SKM-1 treated with dmso at 0.1 percent for 144 hours (cell line): Measurements from ENCODE around the gene IDE.
"Not testable (repeated sequence)": the region's sequence is repeated elsewhere in the genome, so short reads cannot be mapped to it uniquely, and the experiment has no call there.

ENCODE experiments used
- DNase-seq: peaks from one replicate; lab custom pipeline; 2025; ENCODE audit not compliant: unreplicated experiment; lab: John Stamatoyannopoulos, UW

The IDE gene

DNA sequence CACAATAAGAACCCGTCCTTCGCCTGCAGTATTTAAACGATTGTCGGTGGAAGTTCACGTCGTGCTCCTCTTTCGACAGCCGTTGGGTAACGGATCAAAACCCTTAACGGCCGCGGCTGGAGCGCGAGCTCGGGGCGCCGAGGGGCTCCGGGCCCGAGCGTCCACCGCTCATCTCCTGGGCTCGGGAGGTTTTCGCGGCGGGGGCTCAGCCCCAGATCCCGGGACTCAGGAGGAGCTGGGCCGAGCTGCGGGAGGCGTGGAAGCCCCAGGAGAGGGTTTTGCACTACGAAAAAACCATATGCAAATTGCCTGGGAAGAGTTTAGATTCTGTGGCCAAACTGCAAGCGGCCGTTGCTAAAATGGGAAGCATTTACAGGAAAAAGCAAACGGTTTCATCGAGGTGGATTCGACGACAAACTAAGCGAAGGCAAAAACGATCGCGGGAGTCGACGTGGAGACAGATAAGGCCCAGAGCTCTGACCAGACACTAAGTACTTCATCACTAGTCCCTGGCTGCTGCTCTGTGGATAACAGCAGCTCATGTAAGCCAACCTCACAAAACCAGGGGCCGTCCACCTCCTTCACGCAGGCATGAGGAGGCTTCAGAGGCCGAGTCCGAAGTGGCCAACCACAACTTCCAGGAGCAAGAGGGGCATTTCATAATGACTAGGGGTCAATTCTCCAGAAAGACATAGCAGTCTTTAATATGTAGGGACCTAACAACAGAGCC, 153.2 kb downstream of the IDE start:
- no peak for DNase-seq

DNA sequence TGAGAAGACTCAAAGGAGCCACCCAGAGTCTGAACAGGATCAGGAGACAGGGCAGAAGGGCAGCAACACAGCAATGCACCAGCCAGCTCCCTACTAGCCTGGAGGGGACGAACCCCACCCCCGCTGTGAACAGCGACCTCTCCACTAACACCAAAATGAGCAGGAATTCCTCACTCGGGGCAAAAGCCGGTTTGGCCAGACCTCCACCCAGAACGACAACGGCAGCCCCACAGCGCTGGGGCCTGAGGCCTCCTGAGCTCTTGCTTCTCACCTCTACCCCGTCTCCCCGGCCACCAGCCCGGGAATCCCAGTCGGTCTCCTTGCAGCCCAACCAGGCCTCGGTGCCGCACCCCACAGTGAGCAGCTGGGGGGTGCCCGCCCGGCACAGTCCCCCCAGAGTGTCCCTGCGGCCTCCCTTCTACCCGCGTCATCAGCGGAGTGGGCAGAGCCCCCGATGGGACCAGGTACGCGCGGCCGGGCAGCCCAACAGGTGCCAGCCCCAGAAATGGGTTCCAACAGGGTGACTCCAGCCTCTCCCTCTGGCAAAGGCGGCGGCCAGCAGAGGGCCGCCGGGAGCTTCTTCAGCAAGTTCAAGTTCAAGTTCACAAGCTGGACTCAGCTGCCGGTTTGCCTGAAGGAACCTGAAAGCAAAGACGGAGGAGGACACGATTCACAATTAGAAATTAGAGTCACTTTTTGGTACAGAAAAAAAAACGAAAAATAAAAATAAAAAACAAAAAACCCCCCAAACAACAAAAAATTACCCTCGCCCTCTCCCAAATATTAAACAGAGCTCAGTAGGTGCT, 153.9 kb downstream of the IDE start:
- no peak for DNase-seq

DNA sequence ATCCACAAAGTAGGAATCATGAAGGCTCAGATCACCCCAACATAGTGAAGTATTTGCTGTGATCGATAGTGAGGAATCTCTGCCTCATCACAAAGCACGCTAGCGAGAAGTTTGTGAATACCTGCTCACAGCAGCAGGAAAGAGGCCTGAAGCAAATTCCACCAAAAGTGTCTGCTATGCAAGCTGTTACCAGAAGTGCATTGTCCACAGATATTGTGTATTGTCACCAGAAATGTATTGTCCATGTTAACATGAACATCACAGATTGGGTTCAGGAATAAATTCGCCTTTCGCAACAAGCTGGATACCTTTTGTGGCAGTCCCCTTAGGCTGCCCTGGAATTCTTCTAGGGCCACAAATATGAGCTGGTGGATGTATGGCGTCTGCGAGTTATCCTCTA, 155.0 kb downstream of the IDE start:
- DNase-seq: no peak

DNA sequence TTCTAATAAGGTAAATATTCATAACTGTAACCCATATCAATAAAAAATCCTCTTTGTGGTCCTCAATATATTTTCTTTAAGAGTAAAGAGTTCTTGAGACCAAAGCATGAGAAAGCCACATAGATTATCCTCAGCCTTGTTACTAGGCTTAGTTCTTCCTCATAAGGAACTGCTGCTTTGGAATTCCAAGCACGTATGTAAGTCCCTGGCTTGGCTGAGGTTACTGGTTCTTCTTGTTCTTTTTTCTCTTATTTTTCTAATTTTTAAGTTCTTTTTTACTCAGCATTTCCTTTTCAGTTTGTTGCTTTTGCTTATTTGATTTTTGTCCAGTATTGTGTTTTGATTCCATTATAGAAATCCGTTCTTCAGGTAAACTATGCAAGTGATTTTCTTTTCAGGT, 155.7 kb downstream of the IDE start:
- DNase-seq: no peak

DNA sequence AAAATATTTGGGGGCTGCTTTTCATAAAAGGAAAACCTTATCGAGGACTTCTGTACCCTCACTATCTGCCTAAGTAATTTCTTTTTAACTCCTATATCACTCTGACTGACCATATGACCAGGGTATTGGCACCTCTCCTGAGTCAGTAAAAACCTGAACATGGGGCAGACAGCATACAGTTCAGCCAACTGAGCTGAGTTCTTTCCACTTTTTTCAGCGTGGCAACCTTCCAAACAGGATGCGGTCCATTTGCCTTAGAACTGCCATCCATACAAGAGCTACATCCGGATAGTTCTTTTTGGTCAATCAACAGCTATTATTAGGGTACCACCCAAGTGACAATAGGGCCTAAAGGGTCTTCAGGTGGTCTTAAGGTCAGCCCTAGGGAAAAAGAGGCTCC, 160.4 kb downstream of the IDE start:
- no peak for DNase-seq

DNA sequence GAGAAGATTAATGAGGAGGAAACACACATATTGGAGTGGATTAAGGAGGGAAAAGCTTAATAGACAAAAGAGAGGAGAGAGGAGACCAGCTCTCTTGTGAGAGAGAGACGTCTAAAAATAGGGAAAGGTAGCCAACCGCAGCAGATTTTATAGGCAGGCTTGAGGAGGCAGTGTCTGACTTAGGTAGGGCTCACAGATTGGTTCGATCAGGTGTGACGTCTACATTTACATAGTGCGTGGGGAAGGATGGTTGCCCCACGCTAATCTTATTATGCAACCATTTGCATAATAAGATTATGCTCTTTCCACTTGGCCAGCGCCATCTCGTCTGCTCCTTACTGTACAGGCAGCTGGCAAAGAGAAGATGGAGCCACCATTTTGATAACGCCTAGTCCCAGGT, 160.9 kb downstream of the IDE start:
- DNase-seq: no peak

DNA sequence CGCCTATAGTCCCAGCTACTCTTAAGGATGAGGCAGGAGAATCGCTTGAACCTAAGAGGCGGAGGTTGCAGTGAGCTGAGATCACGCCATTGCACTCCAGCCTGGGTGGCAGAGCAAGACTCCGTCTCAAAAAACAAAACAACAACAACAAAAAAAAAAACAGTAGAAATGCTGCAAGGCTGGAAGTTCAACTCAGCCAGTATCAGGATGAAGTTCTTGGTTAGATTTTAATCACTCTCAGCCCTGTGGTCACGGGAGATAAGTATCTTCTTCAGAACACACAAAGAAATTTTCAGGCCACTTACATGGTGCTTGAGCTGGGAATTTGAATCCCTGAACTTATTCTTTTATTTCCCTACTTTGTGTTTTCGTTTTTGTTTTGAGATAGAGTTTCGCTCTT, 162.5 kb downstream of the IDE start:
- no peak for DNase-seq

DNA sequence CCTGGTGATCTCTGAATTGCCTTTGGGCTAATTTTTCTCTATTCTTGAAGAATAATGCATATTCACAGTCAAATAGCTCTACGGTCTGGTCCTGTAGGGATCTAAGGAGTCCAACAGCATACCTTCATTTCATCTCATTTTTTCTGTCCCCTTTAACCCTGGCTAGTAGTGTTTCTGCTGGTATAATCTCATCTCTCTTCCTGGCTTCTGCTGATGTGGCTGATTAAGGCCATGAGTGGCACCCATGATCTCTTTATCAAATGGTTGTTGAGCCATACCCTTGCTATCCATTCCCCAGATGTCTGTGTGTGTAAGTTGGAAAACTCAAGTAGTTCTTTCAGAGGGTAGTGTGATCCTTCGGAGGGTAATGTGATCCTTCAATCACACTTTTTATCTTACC, 163.4 kb downstream of the IDE start:
- DNase-seq: no peak

DNA sequence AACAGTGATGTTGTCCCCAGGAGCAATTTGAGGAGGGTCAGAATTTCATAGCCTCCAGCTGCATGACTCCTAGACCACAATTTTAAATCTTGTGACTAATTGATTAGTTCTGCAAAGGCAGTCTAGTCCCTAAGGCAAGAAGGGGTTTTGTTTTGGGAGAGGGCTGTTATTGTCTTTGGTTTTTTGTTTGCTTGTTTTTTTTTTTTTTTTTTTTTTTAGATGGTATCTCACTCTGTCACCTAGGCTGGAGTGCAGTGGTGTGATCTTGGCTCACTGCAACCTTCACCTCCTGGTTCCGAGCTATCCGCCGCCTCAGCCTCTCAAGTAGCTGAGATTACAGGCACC, 165.9 kb downstream of the IDE start:
- no peak for DNase-seq

DNA sequence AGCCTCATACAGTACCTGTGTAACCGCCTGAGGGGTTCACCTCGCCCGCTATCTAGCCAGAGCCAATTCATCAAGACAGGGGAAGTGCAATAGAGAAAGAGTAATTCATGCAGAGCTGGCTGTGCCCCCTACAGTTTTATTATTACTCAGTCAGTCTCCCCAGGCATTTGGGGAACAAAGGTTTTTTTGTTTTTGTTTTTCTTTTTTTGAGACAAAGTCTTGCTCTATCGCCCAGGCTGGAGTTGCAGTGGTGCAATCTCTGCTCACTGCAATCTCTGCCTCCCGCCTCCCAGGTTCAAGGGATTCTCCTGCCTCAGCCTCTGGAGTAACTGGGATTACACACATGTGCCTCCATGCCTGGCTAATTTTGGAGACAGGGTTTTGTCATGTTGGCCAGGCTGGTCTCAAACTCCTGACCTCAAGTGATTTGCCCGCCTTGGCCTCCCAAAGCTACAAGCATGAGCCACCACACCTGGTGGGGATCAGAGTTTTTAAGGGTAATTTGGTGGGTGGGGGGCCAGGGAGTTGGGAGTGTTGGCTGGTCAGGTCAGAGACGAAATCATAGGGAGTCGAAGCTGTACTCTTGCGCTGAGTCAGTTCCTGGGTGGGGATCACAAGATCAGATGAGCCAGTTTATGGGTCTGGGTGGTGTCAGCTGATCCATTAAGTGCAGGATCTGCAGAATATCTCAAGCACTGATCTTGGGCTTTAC, 166.4 kb downstream of the IDE start:
- DNase-seq: no peak

DNA sequence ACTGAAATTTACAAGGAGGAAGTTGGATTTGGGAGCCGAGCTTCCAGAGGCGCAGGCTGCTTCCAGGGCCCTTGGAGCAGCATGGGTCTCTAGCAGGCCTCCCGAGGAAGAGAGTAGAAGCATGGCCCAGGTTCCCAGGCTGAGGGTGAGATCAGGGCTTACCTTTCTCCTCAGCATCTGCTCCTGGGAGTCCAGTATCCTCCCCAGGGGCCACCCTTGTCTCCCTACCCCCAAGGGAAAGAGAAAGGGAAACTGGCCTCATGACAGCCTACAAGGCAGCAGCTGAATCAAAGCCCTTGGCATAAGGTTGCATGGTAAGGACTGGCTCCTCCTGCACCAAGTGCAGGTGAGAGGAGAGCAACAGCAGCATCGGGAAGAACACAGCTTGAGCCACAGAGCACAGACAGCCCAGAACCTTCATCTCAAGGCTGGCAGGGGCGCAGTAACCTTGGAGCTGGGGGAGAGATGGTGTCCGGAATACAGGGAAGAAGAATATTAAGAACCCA, 168.4 kb downstream of the IDE start:
- DNase-seq: no peak

DNA sequence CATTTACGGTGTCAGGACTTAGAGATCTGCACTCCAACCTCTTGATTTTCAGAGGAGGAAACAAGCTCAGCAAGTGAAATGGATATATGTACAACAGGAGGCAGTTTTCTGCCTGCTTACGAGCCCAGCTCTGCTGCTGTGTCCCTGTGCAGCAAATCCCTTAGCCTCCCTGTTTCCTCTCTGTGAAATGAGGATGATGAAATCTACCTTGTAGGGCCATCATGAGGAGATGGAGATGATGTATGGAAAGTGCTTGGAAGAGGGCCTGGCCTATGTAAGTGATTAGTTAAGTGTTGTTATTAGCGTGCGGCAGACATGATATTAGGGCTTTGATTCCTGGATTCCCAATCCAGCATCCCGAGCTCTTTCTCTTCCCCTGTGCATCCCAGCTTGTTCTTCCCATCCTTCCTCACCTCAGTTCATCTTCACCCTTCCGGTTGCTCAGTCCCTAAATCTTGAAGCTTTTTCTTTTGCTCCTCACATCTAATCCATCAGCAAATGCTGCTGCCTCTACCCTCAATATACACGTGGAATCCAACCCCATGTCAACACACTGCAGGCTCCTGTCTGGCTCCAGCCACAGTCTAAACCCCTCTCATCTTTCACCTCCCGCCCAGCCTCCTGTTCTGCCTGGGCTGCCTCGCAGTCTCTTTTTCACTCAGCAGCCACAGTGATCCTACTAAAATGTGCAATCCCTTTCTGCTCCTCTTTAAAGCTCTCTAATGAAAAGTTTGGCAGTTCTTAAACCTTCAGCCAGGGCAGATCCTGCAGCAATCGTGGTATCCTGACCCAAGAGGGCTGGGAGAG, 169.1 kb downstream of the IDE start:
- no peak for DNase-seq

DNA sequence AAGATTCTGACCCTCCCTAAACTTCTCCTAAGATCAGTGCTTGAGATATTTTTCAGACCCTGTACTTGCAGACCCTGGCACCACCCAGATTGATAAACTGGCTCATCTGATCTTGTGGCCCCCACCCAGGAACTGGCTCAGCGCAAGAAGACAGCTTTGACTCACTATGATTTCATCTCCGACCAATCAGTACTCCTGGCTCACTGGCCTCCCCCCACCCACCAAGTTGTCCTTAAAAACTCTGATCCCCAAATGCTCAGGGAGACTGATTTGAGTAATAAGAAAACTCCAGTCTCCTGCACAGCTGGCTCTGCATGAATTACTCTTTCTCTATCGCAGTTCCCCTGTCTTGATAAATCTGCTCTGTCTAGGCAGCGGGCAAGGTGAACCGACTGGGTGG, 171.7 kb downstream of the IDE start:
- DNase-seq: not testable (repeated sequence)
